ENCODE results near the gene AGPAT4. TPM values are rescaled to one million over a fixed set of nuclear protein-coding genes. Genes with fewer than 3 reads are reported as not detected.

The AGPAT4 gene
- total RNA-seq, 1 donor from 2014 or later, result 23.7 TPM

GRCh38 chr6:161216616-161217205 lies 57.1 kb downstream of the AGPAT4 start:
- DNase-seq (ENCODE audit: low spot score in 2 of 2, unreplicated experiment in 2 of 2), result no peak
- Mint-ChIP-seq H3K36me3 (peaks cover 45% of the 10 kb centered on the region), H3K27me3 (ENCODE audit: low read depth) (no peaks in the 10 kb centered on the region), H3K9me3 (peaks cover 37% of the 10 kb centered on the region), H3K4me3 (no peak overlapping the region), H3K4me1 (no peaks in the 10 kb centered on the region), H3K27ac (no peak overlapping the region)
- TF ChIP-seq CTCF (IDR thresholded peaks at IDR 0.05; ENCODE audit: unreplicated experiment), result no peak

GRCh38 chr6:161215876-161216615 lies 57.8 kb downstream of the AGPAT4 start:
- H3K36me3 Mint-ChIP-seq, result peaks cover 49% of the 10 kb centered on the region
- no peak for DNase-seq (ENCODE audit: low spot score in 2 of 2, unreplicated experiment in 2 of 2)
- no peaks in the 10 kb centered on the region for H3K27me3 Mint-ChIP-seq (ENCODE audit: low read depth)

GRCh38 chr6:161215193-161215592 lies 58.7 kb downstream of the AGPAT4 start:
- DNase-seq (ENCODE audit: low spot score in 2 of 2, unreplicated experiment in 2 of 2), result no peak
- TF ChIP-seq CTCF (IDR thresholded peaks at IDR 0.05; ENCODE audit: unreplicated experiment), result no peak
- Mint-ChIP-seq H3K9me3 (peaks cover 50% of the 10 kb centered on the region), H3K4me1 (no peaks in the 10 kb centered on the region), H3K4me3 (no peak overlapping the region), H3K36me3 (peaks cover 51% of the 10 kb centered on the region), H3K27ac (no peak overlapping the region), H3K27me3 (ENCODE audit: low read depth) (no peaks in the 10 kb centered on the region)

More at GRCh38 chr6:161215876-161216615, 57.8 kb downstream of the AGPAT4 start:
- H3K9me3 Mint-ChIP-seq, result peaks cover 43% of the 10 kb centered on the region
- no peak overlapping the region for H3K4me3 Mint-ChIP-seq
- no peak for TF ChIP-seq CTCF (IDR thresholded peaks at IDR 0.05; ENCODE audit: unreplicated experiment)
- H3K4me1 Mint-ChIP-seq, result no peaks in the 10 kb centered on the region
- no peak overlapping the region for H3K27ac Mint-ChIP-seq

- Mint-ChIP-seq H3K36me3 (peaks cover 53% of the 10 kb centered on the region), H3K27ac (no peak overlapping the region), H3K9me3 (peaks cover 55% of the 10 kb centered on the region), H3K27me3 (ENCODE audit: low read depth) (no peaks in the 10 kb centered on the region), H3K4me1 (no peaks in the 10 kb centered on the region), H3K4me3 (no peak overlapping the region)
- no peak for DNase-seq (ENCODE audit: low spot score in 2 of 2, unreplicated experiment in 2 of 2)
- TF ChIP-seq CTCF (IDR thresholded peaks at IDR 0.05; ENCODE audit: unreplicated experiment), result no peak
Observed at GRCh38 chr6:161214722-161215121, 59.1 kb downstream of the AGPAT4 start.

GRCh38 chr6:161212902-161213301 lies 61.0 kb downstream of the AGPAT4 start:
- no peak for DNase-seq (ENCODE audit: low spot score in 2 of 2, unreplicated experiment in 2 of 2)
- Mint-ChIP-seq H3K9me3 (peaks cover 67% of the 10 kb centered on the region), H3K27me3 (ENCODE audit: low read depth) (no peaks in the 10 kb centered on the region), H3K4me3 (no peak overlapping the region), H3K36me3 (peaks cover 58% of the 10 kb centered on the region), H3K4me1 (no peaks in the 10 kb centered on the region), H3K27ac (no peak overlapping the region)
- no peak for TF ChIP-seq CTCF (IDR thresholded peaks at IDR 0.05; ENCODE audit: unreplicated experiment)
